Stimulated activated naive CD8-positive, alpha-beta T cell treated with anti-CD3 and anti-CD28 coated beads, Interleukin-15, amount 100 ng/mL, for 72 hours (primary cell): Measurements from ENCODE around the gene SLC18B1.
A peak's percentile ranks its signal among the peaks of the same experiment; 100 is the strongest.

Experiments used
- ATAC-seq: fragments of 150-1000 bp; cut with Tn5 transposase; 2 replicates; pipeline ENCODE4 v1.10.0; 2021; ENCODE audit warnings: mild to moderate bottlenecking, moderate library complexity
- DNase-seq, 2 donors: peaks; one replicate each; pipeline ENCODE4 v3.0.0; 2021 to 2022
- H3K27ac Mint-ChIP-seq, 2 donors: one replicate each; pipeline ENCODE4 v1.8.0; 2022; ENCODE audit warnings: mild to moderate bottlenecking in 2 of 2, mixed read lengths in 2 of 2, moderate library complexity in 2 of 2
- H3K27me3 Mint-ChIP-seq: one replicate; pipeline ENCODE4 v1.8.0; 2022; ENCODE audit warnings: mixed read lengths
- H3K4me1 Mint-ChIP-seq: one replicate; pipeline ENCODE4 v1.8.0; 2022; ENCODE audit warnings: mild to moderate bottlenecking, mixed read lengths
- H3K4me3 Mint-ChIP-seq, 2 donors: one replicate each; pipeline ENCODE4 v1.8.0; 2022; ENCODE audit warnings: mild to moderate bottlenecking in 2 of 2, mixed read lengths in 2 of 2, moderate library complexity in 1 of 2
- H3K9me3 Mint-ChIP-seq, 2 donors: one replicate each; pipeline ENCODE4 v1.8.0; 2022; ENCODE audit warnings: mixed read lengths in 2 of 2

The SLC18B1 gene

DNA sequence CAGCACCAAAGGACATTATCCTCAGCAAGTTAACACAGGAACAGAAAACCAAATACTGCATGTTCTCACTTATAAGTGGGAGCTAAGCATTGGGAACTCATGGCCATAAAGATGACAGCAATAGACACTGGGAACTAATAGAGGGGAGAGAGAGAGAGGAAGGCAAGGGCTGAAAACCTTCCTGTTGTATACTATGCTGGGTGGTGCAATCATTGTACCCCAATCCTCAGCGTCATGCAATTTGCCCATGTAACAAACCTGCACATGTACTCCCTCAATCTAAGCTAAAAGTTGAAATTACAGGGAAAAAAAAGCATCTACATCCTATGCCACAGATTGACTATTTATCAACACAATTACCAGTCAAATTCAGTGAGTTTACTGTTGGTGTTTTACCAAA, 64.6 kb downstream of the SLC18B1 start:
- ATAC-seq (no peak), DNase-seq (no peak)
- H3K9me3 Mint-ChIP-seq, result peaks cover 10 to 13% of the 10 kb centered on the region in 2 donors
- H3K4me1 Mint-ChIP-seq, result peaks cover 18% of the 10 kb centered on the region
- no peak overlapping the region for H3K27ac Mint-ChIP-seq
- H3K27me3 Mint-ChIP-seq, result no peaks in the 10 kb centered on the region
- no peak overlapping the region for H3K4me3 Mint-ChIP-seq

DNA sequence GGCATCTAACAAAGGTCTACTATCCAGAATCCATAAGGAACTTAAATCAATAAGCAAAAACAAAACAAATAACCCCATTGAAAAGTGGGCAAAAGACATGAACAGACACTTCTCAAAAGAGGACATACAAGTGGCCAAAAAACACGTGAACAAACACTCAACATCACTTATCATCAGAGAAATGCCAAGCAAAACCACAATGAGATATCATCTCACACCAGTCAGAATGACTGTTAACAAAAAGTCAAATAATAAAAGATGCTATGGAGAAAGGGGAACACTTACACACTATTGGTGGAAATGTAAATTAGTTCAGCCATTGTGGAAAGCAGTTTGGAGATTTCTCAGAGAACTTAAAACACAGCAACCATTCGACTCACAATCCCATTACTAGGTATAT, 65.2 kb downstream of the SLC18B1 start:
- no peak overlapping the region for H3K27ac Mint-ChIP-seq
- ATAC-seq, result no peak

DNA sequence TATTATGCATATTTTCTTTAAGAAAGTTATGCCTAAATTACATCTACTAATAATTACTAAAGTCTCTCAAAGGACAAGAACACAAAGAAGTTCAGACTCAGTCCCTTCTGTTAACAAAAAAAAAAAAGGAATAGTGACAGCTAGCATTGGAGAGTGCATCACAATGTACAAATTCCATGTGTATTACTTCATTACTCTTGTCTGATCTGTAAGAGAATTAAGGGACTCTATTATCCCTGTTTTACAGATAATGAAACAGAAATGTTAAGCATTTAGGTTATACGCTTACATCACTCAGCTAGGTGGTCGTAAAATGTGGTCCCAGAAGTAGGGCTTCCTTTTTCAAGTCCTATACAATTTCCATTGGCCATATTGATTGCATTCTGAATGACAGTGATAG, 67.4 kb downstream of the SLC18B1 start:
- ATAC-seq, result no peak
- Mint-ChIP-seq H3K4me1 (peaks cover 12% of the 10 kb centered on the region), H3K27ac (peak overlapping the region in 1 of 2 donors; percentile 74)

More for the DNA sequence above, 65.2 kb downstream of the SLC18B1 start:
- Mint-ChIP-seq H3K4me1 (peaks cover 18% of the 10 kb centered on the region), H3K4me3 (no peak overlapping the region), H3K9me3 (peaks cover 5 to 8% of the 10 kb centered on the region in 2 donors), H3K27me3 (no peaks in the 10 kb centered on the region)
- no peak for DNase-seq

DNA sequence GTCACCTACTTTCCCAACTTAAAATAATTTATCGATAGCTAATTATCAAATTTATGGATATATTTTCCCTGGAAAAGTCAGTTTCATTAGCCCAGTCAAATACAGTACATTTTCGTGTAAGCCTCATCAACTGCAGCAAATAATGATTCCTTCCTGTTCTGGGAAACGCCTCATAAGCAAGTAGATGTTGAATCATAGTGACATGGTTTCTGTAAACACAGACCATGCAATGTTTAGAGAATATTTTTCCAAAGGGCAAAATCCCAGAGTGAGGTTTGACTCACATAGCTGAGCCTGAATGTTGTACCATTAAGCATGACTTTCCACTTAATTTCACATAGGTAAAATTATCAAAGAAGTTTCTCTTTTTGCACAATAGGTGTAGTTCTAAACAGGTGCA, 67.9 kb downstream of the SLC18B1 start:
- H3K27me3 Mint-ChIP-seq, result no peaks in the 10 kb centered on the region
- DNase-seq (no peak), ATAC-seq (no peak)
- H3K4me1 Mint-ChIP-seq, result peaks cover 14% of the 10 kb centered on the region
- no peaks in the 10 kb centered on the region for H3K9me3 Mint-ChIP-seq
- no peak overlapping the region for H3K4me3 Mint-ChIP-seq
- H3K27ac Mint-ChIP-seq, result no peak overlapping the region

More for the DNA sequence above, 67.4 kb downstream of the SLC18B1 start:
- Mint-ChIP-seq H3K9me3 (no peaks in the 10 kb centered on the region), H3K4me3 (no peak overlapping the region), H3K27me3 (no peaks in the 10 kb centered on the region)
- no peak for DNase-seq

DNA sequence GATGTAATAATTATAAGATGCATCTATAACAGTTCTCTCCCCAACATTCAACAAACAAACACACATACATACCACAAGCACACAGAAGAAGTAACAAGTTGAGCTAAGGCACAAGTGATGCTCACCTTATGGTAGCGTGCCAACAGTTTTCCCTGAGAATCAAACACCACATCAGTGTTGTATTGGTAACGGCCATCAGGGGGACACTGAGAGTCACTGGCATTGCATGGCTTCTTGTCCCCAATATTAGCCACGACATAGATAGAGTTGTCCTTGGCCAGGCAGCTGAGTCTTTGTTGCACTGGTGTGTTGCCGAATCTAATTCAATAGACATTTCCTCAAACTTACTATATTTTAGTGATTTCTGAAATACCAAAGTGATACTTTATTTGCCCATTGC, 69.8 kb downstream of the SLC18B1 start:
- Mint-ChIP-seq H3K4me1 (peaks cover 17% of the 10 kb centered on the region), H3K9me3 (no peaks in the 10 kb centered on the region), H3K27me3 (no peaks in the 10 kb centered on the region), H3K4me3 (no peak overlapping the region), H3K27ac (no peak overlapping the region)
- ATAC-seq (no peak), DNase-seq (no peak)

DNA sequence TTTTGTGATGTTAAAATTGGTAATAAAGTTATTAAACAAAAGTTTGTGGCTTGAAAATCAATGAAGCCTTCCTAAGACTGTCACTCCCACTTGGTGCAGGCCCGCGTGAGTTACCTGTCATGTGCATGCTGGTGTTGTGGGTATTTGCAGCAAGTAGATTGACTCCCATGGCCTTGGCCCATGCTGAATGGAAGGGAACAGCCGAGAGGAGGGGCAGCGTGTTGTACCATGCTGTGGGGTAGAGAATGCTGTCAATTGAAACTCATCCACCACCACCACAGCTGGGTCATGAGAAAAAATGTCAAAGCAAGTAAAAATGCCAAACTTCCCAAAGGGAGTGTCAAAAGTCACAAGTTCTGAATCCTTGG, 71.8 kb downstream of the SLC18B1 start:
- H3K27ac Mint-ChIP-seq, result peak overlapping the region in 1 of 2 donors; percentile 6
- no peak for ATAC-seq
- no peaks in the 10 kb centered on the region for H3K27me3 Mint-ChIP-seq
- H3K4me1 Mint-ChIP-seq, result peaks cover 17% of the 10 kb centered on the region
- DNase-seq, result no peak
- H3K9me3 Mint-ChIP-seq, result no peaks in the 10 kb centered on the region
- no peak overlapping the region for H3K4me3 Mint-ChIP-seq

DNA sequence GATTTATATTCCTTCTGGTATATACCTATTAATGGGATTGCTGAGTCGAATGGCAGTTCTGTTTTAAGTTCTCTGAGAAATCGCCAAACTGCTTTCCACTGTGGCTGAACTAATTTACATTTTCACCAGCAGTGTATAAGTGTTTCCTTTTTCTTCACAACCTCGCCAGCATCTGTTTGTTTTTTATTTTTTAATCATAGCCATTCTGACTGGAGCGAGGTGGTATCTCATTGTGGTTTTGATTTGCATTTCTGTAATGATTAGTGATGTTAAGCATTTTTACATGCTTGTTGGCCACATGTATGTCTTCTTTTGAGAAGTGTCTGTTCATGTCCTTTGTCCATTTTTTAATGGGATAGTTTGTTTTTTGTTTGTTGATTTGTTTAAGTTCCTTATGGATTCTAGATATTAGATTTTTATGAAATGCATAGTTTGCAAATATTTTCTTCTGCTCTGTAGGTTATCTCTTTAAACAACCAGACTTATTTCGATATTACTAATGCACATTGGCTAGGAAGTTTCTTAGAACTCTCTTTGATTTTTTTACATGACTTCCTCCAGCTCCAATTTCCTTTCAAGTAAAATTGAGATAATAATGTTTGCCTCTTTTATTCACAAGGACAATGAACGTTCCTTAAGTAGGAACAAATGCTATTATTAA, 72.4 kb downstream of the SLC18B1 start:
- Mint-ChIP-seq H3K27me3 (no peaks in the 10 kb centered on the region), H3K9me3 (no peaks in the 10 kb centered on the region), H3K4me3 (no peak overlapping the region), H3K4me1 (peaks cover 17% of the 10 kb centered on the region), H3K27ac (no peak overlapping the region)
- no peak for DNase-seq
- ATAC-seq, result no peak

DNA sequence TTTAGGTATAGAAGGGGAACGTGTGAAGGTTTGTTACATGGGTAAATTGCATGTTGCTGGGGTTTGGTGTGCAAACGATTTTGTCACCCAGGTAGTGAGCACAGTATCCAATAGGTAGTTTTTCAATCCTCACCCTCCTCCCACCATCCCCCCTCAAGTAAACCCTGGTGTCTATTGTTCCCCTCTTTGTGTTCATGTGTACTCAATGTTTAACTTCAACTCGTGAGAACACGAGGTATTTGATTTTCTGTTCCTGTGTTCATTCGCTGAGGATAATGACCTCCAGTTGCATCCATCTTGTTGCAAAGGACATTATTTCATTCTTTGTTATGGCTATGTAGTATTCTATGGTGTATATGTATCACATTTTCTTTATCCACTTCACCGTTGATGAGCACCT, 73.0 kb downstream of the SLC18B1 start:
- H3K27me3 Mint-ChIP-seq, result no peaks in the 10 kb centered on the region
- peaks cover 17% of the 10 kb centered on the region for H3K4me1 Mint-ChIP-seq
- H3K4me3 Mint-ChIP-seq, result no peak overlapping the region
- DNase-seq (no peak), ATAC-seq (no peak)
- no peak overlapping the region for H3K27ac Mint-ChIP-seq
- no peaks in the 10 kb centered on the region for H3K9me3 Mint-ChIP-seq

DNA sequence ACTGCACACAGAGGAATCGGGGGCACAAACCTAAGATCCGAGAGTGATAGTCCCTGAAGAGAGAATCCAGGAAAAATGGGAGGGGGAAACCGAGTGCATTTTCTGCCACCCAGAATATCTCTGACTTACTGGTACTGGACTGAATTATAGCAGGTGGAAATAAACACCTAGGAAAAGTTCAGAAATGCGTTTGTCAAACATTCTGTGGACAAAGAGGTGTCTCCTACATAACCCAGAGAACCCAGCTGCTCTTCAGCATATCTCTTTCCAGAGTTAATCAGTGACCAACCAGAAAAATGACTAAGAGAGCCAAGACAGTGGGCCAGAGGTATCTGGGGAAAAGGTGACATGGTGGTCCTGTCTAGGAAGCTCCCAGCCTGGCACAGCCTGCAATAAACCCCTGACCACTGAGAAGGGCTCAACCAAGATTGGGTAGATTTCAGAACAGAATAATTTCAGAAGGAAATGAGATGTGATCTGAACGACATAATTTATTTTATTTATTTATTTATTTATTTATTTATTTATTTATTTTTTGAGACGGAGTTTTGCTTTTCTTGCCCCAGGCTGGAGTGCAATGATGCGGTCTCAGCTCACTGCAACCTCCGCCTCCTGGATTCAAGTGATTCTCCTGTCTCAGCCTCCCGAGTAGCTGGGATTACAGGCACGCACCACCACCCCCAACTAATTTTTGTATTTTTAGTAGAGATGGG, 78.5 kb downstream of the SLC18B1 start:
- Mint-ChIP-seq H3K9me3 (no peaks in the 10 kb centered on the region), H3K4me3 (no peak overlapping the region), H3K27ac (no peak overlapping the region), H3K4me1 (no peaks in the 10 kb centered on the region), H3K27me3 (peaks cover 7% of the 10 kb centered on the region)
- DNase-seq (no peak), ATAC-seq (no peak)
